Bronchial smooth muscle cell (primary cell): ENCODE results near the gene CMTM4. TPM values are rescaled to one million over a fixed set of nuclear protein-coding genes. Genes with fewer than 3 reads are reported as not detected.

Source experiments
- total RNA-seq: library from RNA; depleted of rRNA; stranded (reverse); fragments of >200 nt; gene quantifications from 2 replicates; pipeline ENCODE4 v1.2.1, GENCODE V29; 2014

Gene CMTM4
- 3.5 and 6.5 TPM in 2 replicates for total RNA-seq

DNA sequence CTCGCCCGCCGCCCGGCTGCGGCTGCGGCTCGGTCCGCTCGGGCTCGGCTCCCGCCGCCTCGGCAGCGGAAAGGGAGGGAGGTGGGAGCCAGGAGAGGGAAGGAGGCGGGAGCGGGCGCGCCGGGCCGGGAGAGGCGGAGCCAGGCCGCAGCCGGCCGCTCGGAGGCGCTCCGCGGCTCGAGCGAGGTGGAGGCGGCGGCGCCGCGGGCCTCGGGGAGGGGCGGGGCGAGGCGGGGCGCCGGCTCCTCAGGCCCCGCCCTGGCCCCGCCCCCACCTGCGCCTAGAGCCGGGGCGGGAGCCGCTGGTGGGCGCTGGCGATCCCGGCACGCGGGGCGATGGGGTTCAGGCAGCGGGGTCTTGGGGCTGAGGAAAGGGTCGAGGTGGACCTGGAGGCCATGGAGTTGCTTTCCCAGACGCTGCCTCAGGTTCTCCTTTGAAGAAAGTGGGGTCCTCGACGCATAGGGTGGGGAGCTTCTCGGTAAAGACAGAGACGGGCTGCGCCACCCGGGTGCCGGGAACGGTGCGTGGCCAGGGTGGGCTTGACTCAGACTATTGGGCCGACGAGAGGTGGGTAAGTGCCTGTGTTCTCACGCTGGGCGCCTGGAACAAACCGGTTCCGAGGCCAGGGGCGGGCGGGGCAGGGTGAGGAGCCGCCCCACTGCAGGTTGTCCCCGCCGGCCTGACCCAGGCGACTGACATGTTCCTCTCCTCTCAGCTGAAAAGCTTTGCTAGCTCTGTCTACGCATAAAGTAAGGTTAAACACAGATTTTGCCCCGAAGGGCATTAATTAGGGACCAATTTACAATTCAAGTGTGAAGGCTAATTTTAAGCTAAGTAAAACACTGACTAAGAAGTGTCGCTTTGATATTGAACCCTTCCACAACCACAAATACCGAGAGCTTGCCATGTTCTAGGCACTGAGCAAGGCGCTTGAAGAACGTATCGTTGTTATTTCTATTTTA is at the start of gene CMTM4:
Gene CMTM4 (minus strand): TSS at position 75 of the 962 bp plus-strand sequence. CDS start 218 bp downstream, outside the sequence.

DNA sequence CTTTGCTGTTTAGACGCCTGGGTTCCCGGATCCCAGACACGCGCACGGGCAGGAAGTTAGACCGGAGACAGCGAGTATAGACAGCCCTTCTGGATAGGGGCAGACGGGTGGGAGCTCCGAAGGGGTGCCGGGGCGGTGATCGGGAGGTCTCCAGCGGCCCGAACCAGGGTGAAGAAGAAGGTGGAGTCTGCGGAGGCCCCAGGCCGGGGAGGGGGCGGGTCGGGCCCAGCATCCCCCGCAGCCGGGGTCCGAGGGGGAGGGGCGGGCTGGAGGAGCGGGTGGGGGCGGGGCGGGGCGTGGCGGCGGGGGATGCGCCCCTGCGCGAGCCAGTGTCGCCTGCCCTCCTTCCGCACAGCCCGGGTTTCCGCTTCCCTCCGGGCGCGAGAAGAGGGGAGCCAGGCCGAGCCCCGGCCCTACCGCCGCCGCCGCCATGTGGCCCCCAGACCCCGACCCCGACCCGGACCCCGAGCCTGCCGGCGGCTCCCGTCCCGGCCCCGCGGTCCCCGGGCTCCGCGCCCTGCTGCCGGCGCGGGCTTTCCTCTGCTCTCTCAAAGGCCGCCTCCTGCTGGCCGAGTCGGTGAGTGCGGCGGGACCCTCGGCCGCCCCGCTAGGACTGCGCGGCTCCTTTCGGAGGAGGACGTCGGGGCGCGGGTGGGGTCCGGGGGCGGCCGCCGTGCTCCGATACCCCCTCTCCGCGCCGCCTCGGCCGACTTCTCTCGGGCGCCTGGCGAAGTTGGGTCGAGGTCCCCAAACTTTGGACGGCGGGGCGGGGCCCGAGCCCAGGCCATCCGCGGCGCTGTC is 92.0 kb downstream of the CMTM4 start, which contains the start of gene CMTM3:
Gene CMTM3 (plus strand): TSS at position 329 of the 801 bp plus-strand sequence. CDS start 102 bp downstream, at position 431.

DNA sequence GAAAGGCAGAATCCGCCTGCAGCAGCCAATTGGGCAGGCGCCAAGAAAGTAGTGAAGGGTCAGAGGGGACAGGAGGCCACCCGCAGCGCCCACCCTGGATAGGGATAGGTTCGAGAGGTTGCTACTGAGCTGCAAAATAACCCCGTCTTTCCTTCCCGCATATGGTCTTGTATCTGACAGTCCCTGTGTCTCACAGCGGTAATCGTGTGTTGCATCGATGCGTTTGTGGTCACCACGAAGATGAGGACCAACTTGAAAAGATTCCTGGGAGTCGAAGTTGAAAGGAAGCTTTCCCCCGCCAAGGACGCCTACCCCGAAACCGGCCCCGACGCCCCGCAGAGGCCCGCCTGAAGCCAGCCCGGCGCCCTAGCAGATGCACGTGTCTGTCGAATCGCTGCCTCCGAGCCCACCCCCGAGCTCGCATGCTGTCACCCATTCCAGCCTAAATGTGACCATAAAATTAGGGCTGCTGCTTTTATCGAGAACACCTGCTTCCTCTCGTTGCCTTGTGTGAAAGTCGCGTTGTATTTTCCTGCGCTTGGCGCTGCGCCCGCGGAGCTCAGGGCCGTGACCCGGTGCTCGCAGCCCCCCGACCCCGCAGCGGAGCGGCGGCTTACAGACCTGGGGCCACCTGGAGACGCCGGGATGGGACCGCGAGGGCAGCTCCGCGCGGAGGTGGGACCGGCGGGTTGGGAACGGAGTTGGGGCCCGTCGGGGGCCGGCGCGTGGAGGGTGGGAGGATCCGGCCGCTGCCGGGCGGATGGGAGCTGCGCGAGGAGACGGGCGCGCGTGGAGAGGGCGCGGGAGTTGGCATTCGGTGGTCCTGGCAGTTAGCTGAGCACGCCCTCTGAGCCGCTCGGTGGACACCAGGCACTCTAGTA is 117.7 kb downstream of the CMTM4 start, which contains the start of gene CMTM2:
Gene CMTM2 (plus strand): TSS at position 813 of the 881 bp plus-strand sequence. CDS start 145 bp downstream, outside the sequence.

DNA sequence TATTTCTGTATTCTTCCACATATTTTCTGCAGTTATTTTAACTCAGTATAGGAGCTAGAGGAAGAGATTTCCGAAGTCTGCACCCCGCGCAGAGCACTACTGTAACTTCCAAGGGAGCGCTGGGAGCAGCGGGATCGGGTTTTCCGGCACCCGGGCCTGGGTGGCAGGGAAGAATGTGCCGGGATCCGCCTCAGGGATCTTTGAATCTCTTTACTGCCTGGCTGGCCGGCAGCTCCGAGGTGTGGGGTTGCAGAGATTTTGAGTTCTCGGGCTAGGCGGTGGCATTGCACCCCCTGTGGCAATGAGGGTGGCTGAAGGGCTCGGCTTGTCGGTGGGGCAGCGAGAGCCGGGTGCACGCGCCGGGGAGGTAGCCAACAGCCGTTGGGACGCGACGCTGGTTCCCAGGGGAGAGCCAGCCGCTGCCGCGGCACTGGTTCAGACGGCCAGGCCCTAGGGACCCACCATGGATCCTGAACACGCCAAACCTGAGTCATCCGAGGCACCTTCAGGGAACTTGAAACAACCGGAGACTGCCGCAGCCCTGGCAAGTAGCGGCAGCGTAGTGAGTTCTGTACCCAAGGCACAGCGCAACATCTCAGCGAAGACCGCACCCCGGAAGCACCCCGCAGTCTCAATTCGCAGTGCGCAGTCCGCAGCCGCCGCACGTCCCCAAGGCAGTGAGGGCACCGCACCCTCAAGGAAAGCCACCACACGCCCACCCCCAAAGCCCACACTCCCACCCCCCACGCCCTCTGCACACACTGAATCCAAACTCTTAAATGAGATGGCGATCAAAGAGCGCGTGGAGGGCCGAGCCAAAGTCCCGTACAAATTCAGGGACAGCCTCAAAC is 130.3 kb downstream of the CMTM4 start, which contains the start of gene CMTM1:
Gene CMTM1 (plus strand): TSS at position 389 of the 851 bp plus-strand sequence. CDS start 75 bp downstream, at position 464.

Other genes starting within 250 kb of the CMTM4 start
- 53.6 and 58.9 TPM in 2 replicates for gene TK2, start 146.6 kb downstream of the CMTM4 start, total RNA-seq
- gene CKLF, start 144.2 kb downstream of the CMTM4 start, total RNA-seq: 38.0 and 53.3 TPM in 2 replicates
- gene CMTM1, start 130.3 kb downstream of the CMTM4 start, total RNA-seq: 0.95 and 1.5 TPM in 2 replicates
- not detected in 2 replicates for gene CMTM2, start 117.3 kb downstream of the CMTM4 start, total RNA-seq
- 5.4 and 8.8 TPM in 2 replicates for gene CMTM3, start 92.0 kb downstream of the CMTM4 start, total RNA-seq
- 122 and 152 TPM in 2 replicates for gene DYNC1LI2, start 54.9 kb upstream of the CMTM4 start, total RNA-seq
- under 0.01 and 0.09 TPM in 2 replicates for gene TERB1, start 104.8 kb upstream of the CMTM4 start, total RNA-seq
- gene NAE1, start 134.2 kb upstream of the CMTM4 start, total RNA-seq: 52.1 and 56.9 TPM in 2 replicates
- gene CA7, start 147.7 kb upstream of the CMTM4 start, total RNA-seq: not detected in 2 replicates
- gene PDP2, start 183.8 kb upstream of the CMTM4 start, total RNA-seq: 5.1 and 5.2 TPM in 2 replicates
- gene CDH16, start 222.1 kb upstream of the CMTM4 start, total RNA-seq: not detected in 2 replicates
- gene RRAD, start 228.8 kb upstream of the CMTM4 start, total RNA-seq: 9.8 and 11.7 TPM in 2 replicates
- 154 and 205 TPM in 2 replicates for gene CIAO2B, start 237.7 kb upstream of the CMTM4 start, total RNA-seq
- gene CES2, start 238.8 kb upstream of the CMTM4 start, total RNA-seq: 20.6 and 29.0 TPM in 2 replicates